Liver (tissue), 9 donors: ENCODE data around the gene COPE. TPM values are rescaled to one million over a fixed set of nuclear protein-coding genes. Genes with fewer than 3 reads are reported as not detected.

Experiments used
- DNase-seq: peaks from one replicate; pipeline ENCODE4 v3.0.0-alpha.2; 2017; ENCODE audit warnings: low spot score
- H3K27ac ChIP-seq, 2 donors: one replicate each; pipeline ENCODE4 v1.7.0; 2013; ENCODE audit warnings: inconsistent platforms in 2 of 2, low read length in 2 of 2, control low read depth in 1 of 2, low read depth in 1 of 2, mild to moderate bottlenecking in 1 of 2
- H3K27me3 ChIP-seq, 4 donors: one replicate each; pipeline versions ENCODE4 v1.6.1 to v1.7.0; 2013; ENCODE audit warnings: low read length in 3 of 4, inconsistent platforms in 1 of 4, mild to moderate bottlenecking in 1 of 4, moderate library complexity in 1 of 4; ENCODE audit not compliant: control insufficient read depth in 4 of 4, insufficient read depth in 4 of 4
- H3K36me3 ChIP-seq, 4 donors: one replicate each; pipeline versions ENCODE4 v1.6.1 to v1.7.0; 2013; ENCODE audit warnings: low read length in 3 of 4, mild to moderate bottlenecking in 3 of 4, low read depth in 1 of 4, moderate library complexity in 1 of 4; ENCODE audit not compliant: control insufficient read depth in 4 of 4, insufficient read depth in 3 of 4
- H3K4me1 ChIP-seq, 4 donors: one replicate each; pipeline versions ENCODE4 v1.6.1 to v1.7.0; 2013; ENCODE audit warnings: low read length in 3 of 4, mild to moderate bottlenecking in 3 of 4, moderate library complexity in 1 of 4; ENCODE audit not compliant: control insufficient read depth in 4 of 4, insufficient read depth in 4 of 4
- H3K4me3 ChIP-seq, 3 donors: one replicate each; pipeline versions ENCODE4 v1.6.1 to v1.7.0; 2013; ENCODE audit warnings: low read length in 3 of 3, control low read depth in 1 of 3, low read depth in 1 of 3, mild to moderate bottlenecking in 1 of 3
- H3K9ac ChIP-seq, 2 donors: one replicate each; pipeline ENCODE4 v1.7.0; 2013; ENCODE audit warnings: low read length in 2 of 2, mild to moderate bottlenecking in 2 of 2, moderate library complexity in 2 of 2, control low read depth in 1 of 2, low read depth in 1 of 2
- H3K9me3 ChIP-seq, 4 donors: one replicate each; pipeline versions ENCODE4 v1.6.1 to v1.7.0; 2013; ENCODE audit warnings: low read length in 3 of 4; ENCODE audit not compliant: control insufficient read depth in 4 of 4
- EGR1 ChIP-seq, 2 donors: IDR thresholded peaks; 2 replicates each; pipeline ENCODE4 v1.6.1; 2016 to 2018; ENCODE audit warnings: antibody characterized with exemption in 2 of 2, low read depth in 2 of 2
- FOXA1 ChIP-seq: IDR thresholded peaks from 2 replicates; pipeline ENCODE4 v1.6.1; 2016; ENCODE audit warnings: antibody characterized with exemption
- FOXA2 ChIP-seq: IDR thresholded peaks from 2 replicates; pipeline ENCODE4 v1.6.1; 2016; ENCODE audit warnings: antibody characterized with exemption
- GABPA ChIP-seq, 2 donors: IDR thresholded peaks in 1 of 2; conservative IDR thresholded peaks in 1 of 2; 2 replicates each; pipeline ENCODE4 v1.6.1; 2016; ENCODE audit warnings: antibody characterized with exemption in 2 of 2, mild to moderate bottlenecking in 1 of 2, moderate library complexity in 1 of 2
- HNF4A ChIP-seq, 2 donors: conservative IDR thresholded peaks; 2 replicates each; pipeline ENCODE4 v1.6.1; 2016; ENCODE audit warnings: antibody characterized with exemption in 2 of 2, mild to moderate bottlenecking in 2 of 2
- HNF4G ChIP-seq: IDR thresholded peaks from 2 replicates; pipeline ENCODE4 v1.6.1; 2016; ENCODE audit warnings: antibody characterized with exemption
- JUND ChIP-seq, 2 donors: IDR thresholded peaks; 2 replicates each; pipeline ENCODE4 v1.6.1; 2016; ENCODE audit warnings: antibody characterized with exemption in 2 of 2
- NR2F2 ChIP-seq: IDR thresholded peaks from 2 replicates; pipeline ENCODE4 v1.6.1; 2016; ENCODE audit warnings: antibody characterized with exemption
- RAD21 ChIP-seq, 2 donors: IDR thresholded peaks; 2 replicates each; pipeline ENCODE4 v1.6.1; 2016; ENCODE audit warnings: antibody characterized with exemption in 2 of 2, mild to moderate bottlenecking in 2 of 2
- RXRA ChIP-seq, 2 donors: IDR thresholded peaks; 2 replicates each; pipeline ENCODE4 v1.6.1; 2017 to 2018; ENCODE audit warnings: antibody characterized with exemption in 2 of 2, mild to moderate bottlenecking in 1 of 2
- SP1 ChIP-seq: IDR thresholded peaks from 2 replicates; pipeline ENCODE4 v1.6.1; 2018; ENCODE audit warnings: antibody characterized with exemption, mild to moderate bottlenecking
- TAF1 ChIP-seq: conservative IDR thresholded peaks from 2 replicates; pipeline ENCODE4 v1.6.1; 2016; ENCODE audit warnings: antibody characterized with exemption, mild to moderate bottlenecking
- YY1 ChIP-seq: IDR thresholded peaks from 2 replicates; pipeline ENCODE4 v1.6.1; 2016; ENCODE audit warnings: antibody characterized with exemption, mild to moderate bottlenecking
- WGBS: extraction: QIAGEN DNeasy Blood & Tissue Kit; methylation state at CpG from one replicate; pipeline ENCODE4 v1.1.7; 2013; 5-methylcytosine and 5-hydroxymethylcytosine counted together
- polyA plus RNA-seq, 2 donors: library from polyadenylated mRNA; stranded (reverse) in 1 of 2; unstranded in 1 of 2; fragments of 200-250 nt in 1 of 2; fragments of >200 nt in 1 of 2; fragmentation: Nextera tagmentation in 1 of 2; extraction: Ambion mirVana in 1 of 2; gene quantifications; one replicate each; pipeline versions ENCODE4 v1.2.1 to v1.2.3, GENCODE V29; 2013 to 2015
- total RNA-seq, 2 donors: library from RNA; depleted of rRNA; stranded (reverse); fragments of >200 nt; gene quantifications; one replicate each; pipeline ENCODE4 v1.2.3, GENCODE V29; 2014
- TF ChIP-seq, protein P1 (sequence below): fragments of 150-350 bp; IDR thresholded peaks from 2 replicates; pipeline ENCODE4 v1.5.1; 2017; ENCODE audit warnings: improper control_type of control experiment, low read depth, low read length; ENCODE audit not compliant: missing input control
- TF ChIP-seq, protein P2 (sequence below): IDR thresholded peaks from 2 replicates; pipeline ENCODE4 v1.6.1; 2016; ENCODE audit warnings: antibody characterized with exemption
- TF ChIP-seq, protein P3 (sequence below): IDR thresholded peaks from 2 replicates; pipeline ENCODE4 v1.6.1; 2016; ENCODE audit warnings: antibody characterized with exemption
- TF ChIP-seq, protein P4 (sequence below): IDR thresholded peaks from 2 replicates; pipeline ENCODE4 v1.6.1; 2016; ENCODE audit warnings: antibody characterized with exemption
- TF ChIP-seq, protein P5 (sequence below): IDR thresholded peaks from 2 replicates; pipeline ENCODE4 v1.6.1; 2016; ENCODE audit warnings: antibody characterized with exemption, mild to moderate bottlenecking
- donor health status: healthy.
- donor health status: healthy.
- donor health status: healthy.
- donor health status: healthy.
- donor health status: healthy.

Gene COPE
- 100 to 1,000 TPM; 103 to 141 TPM for total RNA-seq
- 100 to 1,000 TPM; 143 to 204 TPM for polyA plus RNA-seq

DNA sequence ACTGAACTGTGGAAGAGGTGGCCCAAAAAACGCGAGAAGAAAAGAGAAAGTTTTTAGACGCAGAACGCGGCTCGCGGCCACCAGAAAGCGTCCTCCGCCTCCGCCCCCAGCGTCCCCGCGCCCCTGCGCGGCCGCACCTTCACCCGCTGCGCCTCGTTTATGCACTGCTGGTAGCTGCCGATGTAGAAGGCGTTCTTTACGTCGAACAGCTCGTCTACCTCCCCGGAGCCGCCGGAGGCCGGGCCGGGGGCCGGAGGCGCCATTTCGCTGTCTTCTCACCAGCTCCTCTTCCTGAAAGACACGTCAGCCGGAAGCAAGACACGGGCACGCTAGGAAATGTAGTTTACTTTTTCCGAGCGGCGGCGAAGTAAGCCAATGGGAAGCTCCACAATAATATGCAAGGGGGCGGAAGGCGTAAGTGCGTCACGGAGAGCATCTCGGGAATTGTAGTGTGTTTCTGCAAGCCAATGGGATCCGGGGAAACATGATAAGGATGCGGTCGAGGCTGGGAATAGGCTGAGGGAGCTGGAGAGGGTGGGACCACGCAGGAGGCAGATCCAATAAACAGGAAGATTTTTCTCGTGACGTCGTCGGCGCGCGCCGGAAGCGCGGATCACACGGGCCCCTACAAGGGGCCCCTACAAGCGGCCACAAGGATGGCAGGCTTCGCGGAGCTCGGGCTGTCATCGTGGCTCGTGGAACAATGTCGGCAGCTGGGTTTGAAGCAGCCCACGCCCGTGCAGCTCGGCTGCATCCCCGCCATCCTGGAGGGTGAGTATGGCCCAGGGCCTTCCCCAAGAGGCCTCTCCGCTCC is at the start of gene COPE, which contains the start of gene DDX49:
Gene COPE, minus strand, starts transcription at position 302 of the 814 bp plus-strand sequence. Its CDS starts 39 bp downstream, at position 263.
Gene DDX49, plus strand, starts transcription at position 630 of the 814 bp plus-strand sequence. Its CDS starts 27 bp downstream, at position 657.
- Histone ChIP-seq H3K27me3 (no peaks in the 10 kb centered on the region), H3K9me3 (no peaks in the 10 kb centered on the region), H3K36me3 (peaks cover 7 to 31% (median 11%) of the 10 kb centered on the region in 4 donors), H3K9ac (peak within 1 kb of the TSS; percentile 89), H3K4me3 (peak within 1 kb of the TSS; percentile 92 to 100 (median 96)), H3K4me1 (peaks cover 4 to 34% (median 19%) of the 10 kb centered on the region in 4 donors), H3K27ac (peak within 1 kb of the TSS; percentile 92 to 93)
- WGBS, result under 1% methylated on average over 72 of the region's 72 CpGs
- DNase-seq, result peak; percentile 96
- TF ChIP-seq SP1, result peak; percentile 94
- TF ChIP-seq, protein P1, sequence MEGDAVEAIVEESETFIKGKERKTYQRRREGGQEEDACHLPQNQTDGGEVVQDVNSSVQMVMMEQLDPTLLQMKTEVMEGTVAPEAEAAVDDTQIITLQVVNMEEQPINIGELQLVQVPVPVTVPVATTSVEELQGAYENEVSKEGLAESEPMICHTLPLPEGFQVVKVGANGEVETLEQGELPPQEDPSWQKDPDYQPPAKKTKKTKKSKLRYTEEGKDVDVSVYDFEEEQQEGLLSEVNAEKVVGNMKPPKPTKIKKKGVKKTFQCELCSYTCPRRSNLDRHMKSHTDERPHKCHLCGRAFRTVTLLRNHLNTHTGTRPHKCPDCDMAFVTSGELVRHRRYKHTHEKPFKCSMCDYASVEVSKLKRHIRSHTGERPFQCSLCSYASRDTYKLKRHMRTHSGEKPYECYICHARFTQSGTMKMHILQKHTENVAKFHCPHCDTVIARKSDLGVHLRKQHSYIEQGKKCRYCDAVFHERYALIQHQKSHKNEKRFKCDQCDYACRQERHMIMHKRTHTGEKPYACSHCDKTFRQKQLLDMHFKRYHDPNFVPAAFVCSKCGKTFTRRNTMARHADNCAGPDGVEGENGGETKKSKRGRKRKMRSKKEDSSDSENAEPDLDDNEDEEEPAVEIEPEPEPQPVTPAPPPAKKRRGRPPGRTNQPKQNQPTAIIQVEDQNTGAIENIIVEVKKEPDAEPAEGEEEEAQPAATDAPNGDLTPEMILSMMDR, result no peak
- TF ChIP-seq, protein P2, sequence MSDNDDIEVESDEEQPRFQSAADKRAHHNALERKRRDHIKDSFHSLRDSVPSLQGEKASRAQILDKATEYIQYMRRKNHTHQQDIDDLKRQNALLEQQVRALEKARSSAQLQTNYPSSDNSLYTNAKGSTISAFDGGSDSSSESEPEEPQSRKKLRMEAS, result peak; percentile 88
- peak; percentile 59 for TF ChIP-seq FOXA2
- no peak for TF ChIP-seq HNF4A (conservative IDR thresholded peaks at IDR 0.05)
- TF ChIP-seq TAF1, result peak; percentile 97
- TF ChIP-seq JUND (IDR thresholded peaks at IDR 0.05), result peak; percentile 34 to 71
- TF ChIP-seq, protein P3, sequence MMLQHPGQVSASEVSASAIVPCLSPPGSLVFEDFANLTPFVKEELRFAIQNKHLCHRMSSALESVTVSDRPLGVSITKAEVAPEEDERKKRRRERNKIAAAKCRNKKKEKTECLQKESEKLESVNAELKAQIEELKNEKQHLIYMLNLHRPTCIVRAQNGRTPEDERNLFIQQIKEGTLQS, result peak; percentile 24
- no peak for TF ChIP-seq RXRA (IDR thresholded peaks at IDR 0.05)
- TF ChIP-seq, protein P4, sequence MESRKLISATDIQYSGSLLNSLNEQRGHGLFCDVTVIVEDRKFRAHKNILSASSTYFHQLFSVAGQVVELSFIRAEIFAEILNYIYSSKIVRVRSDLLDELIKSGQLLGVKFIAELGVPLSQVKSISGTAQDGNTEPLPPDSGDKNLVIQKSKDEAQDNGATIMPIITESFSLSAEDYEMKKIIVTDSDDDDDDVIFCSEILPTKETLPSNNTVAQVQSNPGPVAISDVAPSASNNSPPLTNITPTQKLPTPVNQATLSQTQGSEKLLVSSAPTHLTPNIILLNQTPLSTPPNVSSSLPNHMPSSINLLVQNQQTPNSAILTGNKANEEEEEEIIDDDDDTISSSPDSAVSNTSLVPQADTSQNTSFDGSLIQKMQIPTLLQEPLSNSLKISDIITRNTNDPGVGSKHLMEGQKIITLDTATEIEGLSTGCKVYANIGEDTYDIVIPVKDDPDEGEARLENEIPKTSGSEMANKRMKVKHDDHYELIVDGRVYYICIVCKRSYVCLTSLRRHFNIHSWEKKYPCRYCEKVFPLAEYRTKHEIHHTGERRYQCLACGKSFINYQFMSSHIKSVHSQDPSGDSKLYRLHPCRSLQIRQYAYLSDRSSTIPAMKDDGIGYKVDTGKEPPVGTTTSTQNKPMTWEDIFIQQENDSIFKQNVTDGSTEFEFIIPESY, result peak; percentile 88
- TF ChIP-seq, protein P5, sequence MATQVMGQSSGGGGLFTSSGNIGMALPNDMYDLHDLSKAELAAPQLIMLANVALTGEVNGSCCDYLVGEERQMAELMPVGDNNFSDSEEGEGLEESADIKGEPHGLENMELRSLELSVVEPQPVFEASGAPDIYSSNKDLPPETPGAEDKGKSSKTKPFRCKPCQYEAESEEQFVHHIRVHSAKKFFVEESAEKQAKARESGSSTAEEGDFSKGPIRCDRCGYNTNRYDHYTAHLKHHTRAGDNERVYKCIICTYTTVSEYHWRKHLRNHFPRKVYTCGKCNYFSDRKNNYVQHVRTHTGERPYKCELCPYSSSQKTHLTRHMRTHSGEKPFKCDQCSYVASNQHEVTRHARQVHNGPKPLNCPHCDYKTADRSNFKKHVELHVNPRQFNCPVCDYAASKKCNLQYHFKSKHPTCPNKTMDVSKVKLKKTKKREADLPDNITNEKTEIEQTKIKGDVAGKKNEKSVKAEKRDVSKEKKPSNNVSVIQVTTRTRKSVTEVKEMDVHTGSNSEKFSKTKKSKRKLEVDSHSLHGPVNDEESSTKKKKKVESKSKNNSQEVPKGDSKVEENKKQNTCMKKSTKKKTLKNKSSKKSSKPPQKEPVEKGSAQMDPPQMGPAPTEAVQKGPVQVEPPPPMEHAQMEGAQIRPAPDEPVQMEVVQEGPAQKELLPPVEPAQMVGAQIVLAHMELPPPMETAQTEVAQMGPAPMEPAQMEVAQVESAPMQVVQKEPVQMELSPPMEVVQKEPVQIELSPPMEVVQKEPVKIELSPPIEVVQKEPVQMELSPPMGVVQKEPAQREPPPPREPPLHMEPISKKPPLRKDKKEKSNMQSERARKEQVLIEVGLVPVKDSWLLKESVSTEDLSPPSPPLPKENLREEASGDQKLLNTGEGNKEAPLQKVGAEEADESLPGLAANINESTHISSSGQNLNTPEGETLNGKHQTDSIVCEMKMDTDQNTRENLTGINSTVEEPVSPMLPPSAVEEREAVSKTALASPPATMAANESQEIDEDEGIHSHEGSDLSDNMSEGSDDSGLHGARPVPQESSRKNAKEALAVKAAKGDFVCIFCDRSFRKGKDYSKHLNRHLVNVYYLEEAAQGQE, result peak; percentile 66
- TF ChIP-seq NR2F2, result no peak
- TF ChIP-seq EGR1 (IDR thresholded peaks at IDR 0.05; ENCODE audit: low read depth in 2 of 2), result peak; percentile 73 to 81
- peak; percentile 80 to 96 for TF ChIP-seq GABPA (IDR thresholded peaks at IDR 0.05 in 1 of 2, conservative IDR thresholded peaks at IDR 0.05 in 1 of 2)
- TF ChIP-seq FOXA1, result peak; percentile 64
- peak; percentile 97 for TF ChIP-seq YY1
- TF ChIP-seq RAD21 (IDR thresholded peaks at IDR 0.05), result peak; percentile 28 to 30
- no peak for TF ChIP-seq HNF4G
